Suprapubic skin (tissue), 3 donors: ENCODE results near the gene MAN2B1.

Source experiments
- CTCF ChIP-seq, 2 donors: fragments of 200-600 bp in 1 of 2; fragments of 450-650 bp in 1 of 2; sonication (generic) in 1 of 2; IDR thresholded peaks; one replicate each; pipeline ENCODE4 v1.5.1; 2016 to 2019; ENCODE audit warnings: antibody characterized with exemption in 2 of 2, mild to moderate bottlenecking in 1 of 2, moderate library complexity in 1 of 2
- POLR2A ChIP-seq, 2 donors: fragments of 450-650 bp; IDR thresholded peaks; one replicate each; pipeline ENCODE4 v1.6.1; 2017; ENCODE audit warnings: antibody characterized with exemption in 2 of 2, mild to moderate bottlenecking in 2 of 2, moderate library complexity in 2 of 2

- TF ChIP-seq POLR2A (IDR thresholded peaks at IDR 0.05) = no peak
- no peak for TF ChIP-seq CTCF (IDR thresholded peaks at IDR 0.05)
These were observed 31.6 kb upstream of the MAN2B1 start for GRCh38 chr19:12698138-12698537.
